Erythroblast (primary cell): Measurements from ENCODE around the gene CYTH1.
A peak's percentile ranks its signal among the peaks of the same experiment; 100 is the strongest.

ENCODE experiments used
- DNase-seq, 2 experiments: peaks; one replicate each; lab custom pipeline; 2025; lab: John Stamatoyannopoulos, UW
- GATA1 ChIP-seq: IDR thresholded peaks from 2 replicates; pipeline ENCODE4 v1.6.1; 2011; ENCODE audit warnings: low read depth, mild to moderate bottlenecking, control low read depth, low read length, moderate library complexity
- POLR2A ChIP-seq: IDR thresholded peaks from 2 replicates; pipeline ENCODE4 v1.6.1; 2011; ENCODE audit warnings: mild to moderate bottlenecking, low read length

Gene CYTH1

GRCh38 chr17:78735832-78736525 is 46.1 kb downstream of the CYTH1 start:
- DNase-seq = peak in 1 of 2 experiments; percentile 34
- no peak for TF ChIP-seq POLR2A
- no peak for TF ChIP-seq GATA1

DNA sequence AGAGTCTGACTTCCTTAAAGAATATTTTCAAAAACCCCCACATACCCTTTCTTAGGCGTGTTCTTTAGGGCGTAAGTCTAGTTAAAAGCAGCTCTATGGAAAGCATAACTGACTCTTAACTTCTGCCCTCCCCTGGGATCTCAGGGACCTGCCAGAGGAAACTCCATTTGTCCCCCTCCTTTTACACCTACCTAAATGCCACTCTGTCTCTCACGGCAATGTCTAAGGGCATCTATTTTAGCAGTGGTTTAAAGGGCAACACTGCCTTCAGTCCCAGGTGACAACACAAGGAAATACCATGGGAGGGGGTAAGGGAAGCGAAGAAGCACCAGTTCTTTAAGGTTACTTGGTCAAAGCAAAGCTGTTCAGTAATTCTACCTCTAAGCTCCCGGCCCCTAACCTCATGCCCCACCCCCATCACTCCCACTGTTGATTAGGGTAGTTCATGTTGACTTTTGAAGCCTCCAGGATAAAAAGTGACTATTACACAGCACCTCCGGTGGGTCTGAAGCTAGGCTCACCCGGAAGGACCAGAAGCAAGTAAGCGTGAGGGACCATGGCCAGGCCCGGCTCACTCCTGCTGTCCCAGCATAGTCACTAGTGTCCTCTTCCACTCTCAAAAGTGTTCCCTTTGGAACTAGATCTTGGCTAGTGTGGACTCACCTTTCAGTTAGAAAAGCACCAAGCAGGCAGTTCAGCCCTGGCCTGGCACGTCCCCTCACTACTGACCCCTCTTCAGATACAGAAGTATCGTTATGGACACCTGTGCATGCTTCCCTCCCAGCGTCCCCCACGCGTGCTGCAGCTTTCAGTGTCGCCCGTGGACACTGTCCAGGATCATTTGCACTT is 47.1 kb downstream of the CYTH1 start:
- DNase-seq = no peak
- TF ChIP-seq POLR2A = no peak
- no peak for TF ChIP-seq GATA1

DNA sequence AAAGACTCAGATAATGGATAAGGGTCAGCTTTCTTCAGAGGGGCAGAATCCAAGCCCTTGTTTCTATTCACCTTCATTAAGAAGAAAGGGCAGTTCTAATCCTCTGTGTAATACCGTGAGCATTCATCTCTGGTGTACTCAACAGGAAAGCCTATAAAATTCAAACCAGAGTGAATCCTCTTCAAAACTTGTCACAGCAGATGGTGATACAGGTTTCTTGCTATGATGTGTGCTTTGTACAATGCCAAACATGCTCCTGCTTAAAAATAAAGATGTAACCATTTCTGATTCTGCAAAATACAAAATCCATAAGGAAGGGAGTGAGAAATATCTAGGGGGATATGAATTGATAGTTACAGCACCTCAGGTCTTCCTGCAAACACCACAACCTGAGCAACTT is 49.7 kb downstream of the CYTH1 start:
- DNase-seq = no peak
- no peak for TF ChIP-seq GATA1
- TF ChIP-seq POLR2A = no peak

DNA sequence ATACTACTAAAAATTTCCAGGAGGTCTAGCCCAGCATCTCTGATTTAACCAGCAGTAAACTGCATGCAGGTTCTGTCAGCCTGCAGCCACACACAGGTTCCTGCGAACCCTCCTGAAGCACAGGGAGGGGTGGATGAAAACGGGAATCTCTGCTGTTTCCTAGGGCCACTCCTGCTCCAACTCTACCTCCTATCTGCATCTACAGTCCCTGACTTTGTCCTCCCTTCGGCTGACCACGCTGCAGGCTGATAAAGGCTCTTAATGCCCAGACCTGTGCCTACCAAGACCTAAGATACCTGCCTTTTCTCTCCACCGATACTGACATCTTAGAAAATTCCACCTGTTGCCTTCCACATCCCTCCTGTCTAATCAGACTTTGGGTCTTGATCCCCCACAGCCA is 50.2 kb downstream of the CYTH1 start:
- TF ChIP-seq POLR2A (no peak), GATA1 (no peak)
- DNase-seq = no peak

- no peak for DNase-seq
- TF ChIP-seq GATA1 = no peak
- TF ChIP-seq POLR2A = no peak
Observed at GRCh38 chr17:78729641-78730040, 52.4 kb downstream of the CYTH1 start.

GRCh38 chr17:78728495-78728894 is 53.6 kb downstream of the CYTH1 start:
- TF ChIP-seq GATA1 (no peak), POLR2A (no peak)
- DNase-seq = no peak

- TF ChIP-seq GATA1 = no peak
- no peak for TF ChIP-seq POLR2A
- DNase-seq = no peak
Observed at GRCh38 chr17:78727476-78728229, 54.4 kb downstream of the CYTH1 start.

DNA sequence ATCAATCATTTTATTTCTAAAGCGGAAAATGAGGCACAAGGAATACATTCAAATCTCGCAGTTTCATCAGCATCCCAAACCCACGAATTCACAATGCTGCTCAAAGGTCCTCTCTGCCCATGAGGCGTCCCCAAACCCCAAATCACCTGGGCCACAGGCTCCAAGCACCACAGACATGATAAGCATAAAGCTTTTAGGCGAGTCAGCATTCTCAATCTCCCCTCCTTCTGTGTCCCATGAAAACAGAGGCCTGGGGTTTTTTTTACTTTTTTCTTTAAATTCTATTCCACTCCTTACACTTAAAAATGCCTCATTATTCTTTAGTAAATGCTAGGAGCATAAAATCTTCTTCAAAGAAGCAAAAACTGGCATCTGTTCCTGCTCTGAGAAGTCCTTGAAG is 55.0 kb downstream of the CYTH1 start:
- TF ChIP-seq POLR2A (no peak), GATA1 (no peak)
- no peak for DNase-seq

GRCh38 chr17:78726513-78726912 is 55.6 kb downstream of the CYTH1 start:
- no peak for DNase-seq
- no peak for TF ChIP-seq GATA1
- no peak for TF ChIP-seq POLR2A

GRCh38 chr17:78725448-78726021 is 56.5 kb downstream of the CYTH1 start:
- no peak for DNase-seq

DNA sequence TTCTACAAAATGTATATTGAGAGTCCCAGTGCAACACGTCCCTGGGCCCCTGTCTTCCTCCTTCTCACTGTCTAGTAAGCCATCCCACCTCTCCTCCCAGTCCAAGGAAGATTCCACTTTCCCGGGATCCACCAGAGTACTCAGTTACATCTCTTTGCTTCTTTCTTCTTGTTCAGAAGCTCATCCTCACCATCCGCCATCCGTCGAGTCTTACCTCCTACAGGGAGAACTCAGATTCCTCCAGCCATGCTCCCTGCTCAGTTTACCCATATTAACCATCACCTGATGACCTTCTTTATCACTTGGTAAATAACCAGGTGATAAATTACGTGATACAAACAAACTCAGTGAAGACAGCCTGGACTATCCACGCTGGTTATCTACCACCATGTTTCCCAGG is 57.1 kb downstream of the CYTH1 start:
- no peak for DNase-seq
- TF ChIP-seq POLR2A (no peak), GATA1 (no peak)

More at GRCh38 chr17:78725448-78726021, 56.5 kb downstream of the CYTH1 start:
- TF ChIP-seq POLR2A (no peak), GATA1 (no peak)

DNA sequence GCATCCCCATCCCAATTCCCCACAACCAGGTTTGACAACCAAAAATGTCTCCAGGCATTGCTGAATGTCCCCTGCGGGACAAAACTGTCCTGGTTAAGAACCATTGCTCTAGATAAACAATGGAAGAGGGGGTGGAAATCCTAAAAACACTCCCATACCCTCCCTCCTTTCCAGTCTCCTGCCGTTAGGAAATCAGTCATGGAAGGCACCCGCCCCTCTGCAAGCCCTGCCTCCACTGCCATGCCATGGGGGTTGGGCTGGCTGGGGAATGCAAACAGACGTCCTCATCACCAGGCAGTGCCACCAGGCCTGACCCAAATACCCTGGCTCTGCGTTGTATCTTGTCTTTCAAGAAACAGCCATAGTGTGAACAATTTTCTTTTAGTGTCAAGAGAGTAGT is 57.5 kb downstream of the CYTH1 start:
- DNase-seq = no peak
- TF ChIP-seq GATA1 (no peak), POLR2A (no peak)

DNA sequence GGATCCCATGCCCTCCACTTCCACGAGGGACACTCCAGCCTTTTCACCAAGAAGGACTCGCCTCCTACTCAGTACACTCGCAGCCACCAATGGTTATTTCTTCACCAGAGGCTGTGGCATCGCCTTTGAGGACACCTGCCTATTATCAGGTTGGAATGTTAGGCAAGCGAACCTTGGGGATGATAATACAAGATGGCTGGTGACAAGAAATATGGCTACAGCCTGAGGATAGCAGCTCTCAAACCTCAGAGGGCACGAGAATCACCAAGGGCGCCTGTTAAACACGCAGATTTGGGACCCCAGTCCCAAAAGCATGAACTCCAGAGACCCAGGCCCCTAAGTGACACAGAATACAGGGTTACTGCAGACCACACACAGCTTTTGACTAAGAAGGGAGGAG is 58.1 kb downstream of the CYTH1 start:
- no peak for DNase-seq
- TF ChIP-seq GATA1 = no peak
- TF ChIP-seq POLR2A = no peak
